Subcutaneous abdominal adipose tissue (tissue), 5 donors: Measurements from ENCODE around the gene ZDHHC5.
"Not testable (repeated sequence)": the region's sequence is repeated elsewhere in the genome, so short reads cannot be mapped to it uniquely, and the experiment has no call there.

ENCODE experiments used
- H3K27ac ChIP-seq: one replicate; pipeline ENCODE4 v1.7.0; 2013; ENCODE audit warnings: low read depth, mild to moderate bottlenecking, inconsistent platforms, low read length, moderate library complexity
- H3K27me3 ChIP-seq, 5 donors: one replicate each; pipeline ENCODE4 v1.7.0; 2013; ENCODE audit warnings: low read length in 5 of 5, inconsistent platforms in 1 of 5; ENCODE audit not compliant: control insufficient read depth in 5 of 5, insufficient read depth in 4 of 5
- H3K36me3 ChIP-seq, 5 donors: one replicate each; pipeline ENCODE4 v1.7.0; 2013; ENCODE audit warnings: low read length in 5 of 5; ENCODE audit not compliant: control insufficient read depth in 5 of 5, insufficient read depth in 5 of 5
- H3K4me1 ChIP-seq, 5 donors: one replicate each; pipeline ENCODE4 v1.7.0; 2013; ENCODE audit warnings: low read length in 5 of 5, mild to moderate bottlenecking in 3 of 5, moderate library complexity in 1 of 5; ENCODE audit not compliant: control insufficient read depth in 5 of 5, insufficient read depth in 5 of 5
- H3K4me3 ChIP-seq, 5 donors: one replicate each; pipeline ENCODE4 v1.7.0; 2013; ENCODE audit warnings: low read length in 5 of 5, low read depth in 1 of 5
- H3K9ac ChIP-seq, 5 donors: one replicate each; pipeline ENCODE4 v1.7.0; 2013; ENCODE audit warnings: low read length in 5 of 5, mild to moderate bottlenecking in 4 of 5, moderate library complexity in 3 of 5
- H3K9me3 ChIP-seq, 5 donors: one replicate each; pipeline ENCODE4 v1.7.0; 2013; ENCODE audit warnings: low read length in 5 of 5; ENCODE audit not compliant: control insufficient read depth in 5 of 5
- donor health status: healthy.
- donor health status: healthy.
- donor health status: healthy.
- donor health status: healthy.
- donor health status: healthy.

ZDHHC5 gene

DNA sequence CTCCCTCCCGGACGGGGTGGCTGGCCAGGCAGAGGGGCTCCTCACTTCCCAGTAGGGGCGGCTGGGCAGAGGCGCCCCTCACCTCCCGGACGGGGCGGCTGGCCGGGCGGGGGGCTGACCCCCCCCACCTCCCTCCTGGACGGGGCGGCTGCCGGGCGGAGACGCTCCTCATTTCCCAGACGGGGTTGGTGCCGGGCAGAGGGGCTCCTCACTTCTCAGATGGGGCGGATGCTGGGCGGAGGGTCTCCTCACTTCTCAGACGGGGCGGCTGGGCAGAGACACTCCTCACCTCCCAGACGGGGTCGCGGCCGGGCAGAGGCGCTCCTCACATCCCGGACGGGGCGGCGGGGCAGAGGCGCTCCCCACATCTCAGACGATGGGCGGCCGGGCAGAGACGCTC, 48.8 kb downstream of the ZDHHC5 start:
- Histone ChIP-seq H3K36me3 (peaks cover 0 to 12% (median 4%) of the 10 kb centered on the region in 5 donors), H3K4me1 (peaks cover 3 to 23% (median 21%) of the 10 kb centered on the region in 5 donors)
- H3K27me3 ChIP-seq, H3K27ac ChIP-seq, H3K4me3 ChIP-seq, H3K9me3 ChIP-seq, H3K9ac ChIP-seq: not testable (repeated sequence)

- Histone ChIP-seq H3K9ac (no peak overlapping the region), H3K4me3 (no peak overlapping the region), H3K27ac (no peak overlapping the region)
Measured at GRCh38 chr11:57727185-57727584, 59.3 kb downstream of the ZDHHC5 start.

DNA sequence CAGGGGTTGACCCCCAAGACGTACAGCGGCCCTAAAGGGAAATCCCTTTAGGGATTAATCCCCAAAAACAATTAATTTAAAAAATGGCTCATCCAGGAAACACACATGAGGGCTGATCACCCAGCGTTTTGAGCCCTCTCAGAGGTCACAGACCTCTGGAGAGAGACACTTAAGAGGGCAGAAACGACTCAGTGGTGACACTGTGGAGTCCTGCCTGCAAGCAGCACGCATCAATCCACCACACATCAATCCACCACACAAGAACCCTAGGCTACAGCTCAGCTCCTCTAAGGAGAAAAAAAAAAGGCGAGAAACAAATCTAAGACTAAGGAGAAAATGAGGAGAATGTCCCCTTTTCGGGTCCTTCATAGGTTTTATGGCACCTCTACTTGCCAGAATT, 60.9 kb downstream of the ZDHHC5 start:
- no peaks in the 10 kb centered on the region for H3K4me1 ChIP-seq
- no peaks in the 10 kb centered on the region for H3K9me3 ChIP-seq
- no peak overlapping the region for H3K9ac ChIP-seq
- H3K27me3 ChIP-seq, result no peaks in the 10 kb centered on the region
- H3K27ac ChIP-seq, result no peak overlapping the region
- no peak overlapping the region for H3K4me3 ChIP-seq
- peaks cover 0 to 2% (median 0%) of the 10 kb centered on the region in 5 donors for H3K36me3 ChIP-seq

More at GRCh38 chr11:57727185-57727584, 59.3 kb downstream of the ZDHHC5 start:
- no peaks in the 10 kb centered on the region for H3K27me3 ChIP-seq
- H3K9me3 ChIP-seq, result no peaks in the 10 kb centered on the region
- H3K4me1 ChIP-seq, result no peaks in the 10 kb centered on the region
- peaks cover 0 to 2% (median 0%) of the 10 kb centered on the region in 5 donors for H3K36me3 ChIP-seq

DNA sequence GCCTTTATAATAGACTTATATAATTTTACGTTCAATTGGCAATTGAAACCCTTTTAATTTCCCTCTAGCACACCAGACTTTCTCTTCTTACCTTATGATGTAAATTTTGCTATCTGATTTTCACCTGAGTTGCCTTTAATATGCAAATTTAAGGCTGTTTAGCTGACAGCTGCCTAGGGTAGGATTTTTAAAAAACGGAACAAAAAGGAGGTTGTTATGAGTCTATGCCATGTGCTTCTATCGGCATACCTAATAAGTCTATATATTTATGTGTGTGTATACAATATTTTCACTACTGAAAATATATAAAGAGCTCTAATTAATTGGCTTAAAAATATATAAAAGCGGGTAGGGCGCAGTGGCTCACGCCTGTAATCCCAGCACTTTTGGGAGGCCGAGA, 61.6 kb downstream of the ZDHHC5 start:
- no peaks in the 10 kb centered on the region for H3K27me3 ChIP-seq
- H3K27ac ChIP-seq, result no peak overlapping the region
- H3K9me3 ChIP-seq, result no peaks in the 10 kb centered on the region
- no peak overlapping the region for H3K9ac ChIP-seq
- no peaks in the 10 kb centered on the region for H3K4me1 ChIP-seq
- H3K36me3 ChIP-seq, result peaks cover 0 to 2% (median 0%) of the 10 kb centered on the region in 5 donors
- H3K4me3 ChIP-seq, result no peak overlapping the region

DNA sequence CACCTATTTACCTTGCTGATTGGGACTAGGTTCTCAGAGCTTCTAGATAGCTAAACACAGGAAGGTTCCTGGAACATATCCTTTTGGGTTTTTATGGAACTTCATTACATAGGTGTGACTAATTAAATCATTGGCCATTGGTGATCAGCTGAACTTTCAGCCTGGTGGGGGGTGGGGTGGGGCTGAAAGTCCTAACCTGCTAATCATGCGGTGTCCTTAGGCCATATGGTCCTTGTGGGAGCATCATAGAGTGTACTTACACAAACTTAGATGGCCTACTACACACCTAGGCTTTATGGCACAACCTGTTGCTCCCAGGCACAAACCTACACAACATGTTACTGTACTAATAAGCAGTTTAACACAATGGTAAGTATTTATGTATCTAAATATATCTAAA, 64.7 kb downstream of the ZDHHC5 start:
- Histone ChIP-seq H3K4me3 (no peak overlapping the region), H3K27me3 (no peaks in the 10 kb centered on the region), H3K9me3 (no peaks in the 10 kb centered on the region), H3K36me3 (peaks cover 3 to 7% (median 4%) of the 10 kb centered on the region in 5 donors), H3K4me1 (no peaks in the 10 kb centered on the region), H3K27ac (no peak overlapping the region), H3K9ac (no peak overlapping the region)

DNA sequence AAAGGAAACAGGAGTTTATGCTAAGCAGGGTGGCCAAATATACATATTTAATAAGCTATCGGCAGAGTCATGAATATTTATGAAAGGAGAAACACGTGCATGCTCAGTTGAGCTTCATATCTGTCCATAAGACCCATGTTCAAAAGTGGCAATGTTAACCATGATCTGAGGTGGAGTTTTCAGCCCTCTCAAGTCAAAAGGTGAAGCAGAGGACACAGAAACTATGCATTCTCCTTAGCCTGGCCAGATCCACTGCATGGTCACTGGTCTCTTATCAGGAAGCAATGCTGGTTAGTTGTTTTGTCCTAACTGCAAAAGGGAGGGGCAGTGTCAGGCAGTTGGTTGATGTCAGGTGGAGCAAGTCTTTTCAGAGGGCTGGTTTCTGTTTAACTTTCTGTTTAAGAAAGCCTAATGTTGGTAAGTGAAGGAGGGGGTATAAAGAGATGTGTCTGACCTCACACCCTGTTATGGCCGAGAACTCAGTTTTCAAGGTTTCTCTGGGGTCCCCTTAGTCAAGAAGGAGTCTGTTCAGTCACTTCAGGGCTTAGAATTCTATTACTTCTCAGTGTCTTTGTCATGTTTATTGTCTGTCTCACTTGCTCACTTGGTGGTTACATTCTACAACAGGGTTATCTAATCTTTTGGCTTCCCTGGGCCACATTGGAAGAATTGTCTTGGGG, 67.8 kb downstream of the ZDHHC5 start:
- Histone ChIP-seq H3K27me3 (no peaks in the 10 kb centered on the region), H3K36me3 (peaks cover 11 to 23% (median 21%) of the 10 kb centered on the region in 5 donors), H3K4me3 (no peak overlapping the region), H3K27ac (no peak overlapping the region), H3K9ac (no peak overlapping the region), H3K9me3 (no peaks in the 10 kb centered on the region), H3K4me1 (peaks cover 0 to 4% (median 2%) of the 10 kb centered on the region in 5 donors)

- peak within 1 kb of the TSS; percentile 88 to 98 (median 93) for H3K9ac ChIP-seq
- H3K9me3 ChIP-seq, result no peaks in the 10 kb centered on the region
- H3K27me3 ChIP-seq, result no peaks in the 10 kb centered on the region
- peak within 1 kb of the TSS; percentile 81 to 96 (median 86) for H3K4me3 ChIP-seq
- peaks cover 11 to 59% (median 49%) of the 10 kb centered on the region in 5 donors for H3K36me3 ChIP-seq
- H3K4me1 ChIP-seq, result peaks cover 6 to 30% (median 21%) of the 10 kb centered on the region in 5 donors
- peak within 1 kb of the TSS; percentile 89 for H3K27ac ChIP-seq
Measured at GRCh38 chr11:57741132-57742086, 73.5 kb downstream of the ZDHHC5 start, which contains the start of gene SELENOH. SELENOH (plus strand) TSS chr11:57741491; CDS start chr11:57741596, 105 bp downstream.

DNA sequence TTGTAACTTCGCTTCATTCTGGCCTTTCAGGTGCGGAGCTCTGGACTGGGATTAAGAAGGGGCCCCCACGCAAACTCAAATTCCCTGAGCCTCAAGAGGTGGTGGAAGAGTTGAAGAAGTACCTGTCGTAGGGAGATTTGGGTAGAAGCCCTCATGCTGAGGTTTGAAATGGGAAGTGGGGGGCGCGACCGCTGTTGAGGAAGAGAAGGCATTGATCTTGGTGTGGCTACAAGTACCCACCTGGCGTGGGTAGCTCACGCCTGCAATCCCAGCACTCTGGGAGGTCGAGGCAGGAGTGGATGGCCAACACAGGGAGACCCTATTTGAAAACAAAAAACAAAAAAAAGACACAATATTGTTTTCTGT, 74.2 kb downstream of the ZDHHC5 start:
- H3K27ac ChIP-seq, result peak overlapping the region; percentile 89
- peak overlapping the region; percentile 88 to 98 (median 93) for H3K9ac ChIP-seq
- no peaks in the 10 kb centered on the region for H3K9me3 ChIP-seq
- peaks cover 11 to 66% (median 50%) of the 10 kb centered on the region in 5 donors for H3K36me3 ChIP-seq
- H3K27me3 ChIP-seq, result no peaks in the 10 kb centered on the region
- peaks cover 6 to 30% (median 21%) of the 10 kb centered on the region in 5 donors for H3K4me1 ChIP-seq
- peak overlapping the region; percentile 81 to 96 (median 86) for H3K4me3 ChIP-seq

GRCh38 chr11:57744357-57744756, 76.4 kb downstream of the ZDHHC5 start:
- H3K9ac ChIP-seq, result peak overlapping the region in 1 of 5 donors; percentile 1
- H3K27ac ChIP-seq, result no peak overlapping the region

GRCh38 chr11:57745206-57745605, 77.3 kb downstream of the ZDHHC5 start:
- no peak overlapping the region for H3K9ac ChIP-seq
- H3K4me1 ChIP-seq, result peaks cover 6 to 30% (median 21%) of the 10 kb centered on the region in 5 donors
- no peaks in the 10 kb centered on the region for H3K9me3 ChIP-seq
- peaks cover 0 to 48% (median 33%) of the 10 kb centered on the region in 5 donors for H3K36me3 ChIP-seq
- no peak overlapping the region for H3K27ac ChIP-seq
- no peak overlapping the region for H3K4me3 ChIP-seq
- no peaks in the 10 kb centered on the region for H3K27me3 ChIP-seq

More at GRCh38 chr11:57744357-57744756, 76.4 kb downstream of the ZDHHC5 start:
- peaks cover 6 to 30% (median 21%) of the 10 kb centered on the region in 5 donors for H3K4me1 ChIP-seq
- no peak overlapping the region for H3K4me3 ChIP-seq
- no peaks in the 10 kb centered on the region for H3K27me3 ChIP-seq
- peaks cover 0 to 52% (median 33%) of the 10 kb centered on the region in 5 donors for H3K36me3 ChIP-seq
- no peaks in the 10 kb centered on the region for H3K9me3 ChIP-seq
